GM23338 (cell line): ENCODE data around the gene SERP2. TPM values are rescaled to one million over a fixed set of nuclear protein-coding genes. Genes with fewer than 3 reads are reported as not detected.

Experiments
- ATAC-seq: fragments of 200-7000 bp; cut with Tn5 transposase; 3 replicates; pipeline ENCODE4 v1.9.1; 2020
- DNase-seq: peaks from one replicate; pipeline ENCODE4 v3.0.0-alpha.2; 2015; ENCODE audit warnings: low spot score
- H2AFZ ChIP-seq: fragments of 200-600 bp; sonication (generic); 2 replicates; pipeline ENCODE4 v1.8.0; 2016; ENCODE audit warnings: antibody characterized with exemption, mild to moderate bottlenecking, moderate library complexity
- H3F3A ChIP-seq: fragments of 200-600 bp; sonication (generic); replicated peaks from 2 replicates; pipeline ENCODE4 v1.8.0; 2017; ENCODE audit warnings: antibody characterized with exemption, mixed run types, low read depth
- H3K27ac ChIP-seq: fragments of 200-600 bp; sonication (generic); 2 replicates; pipeline ENCODE4 v1.6.1; 2016; ENCODE audit warnings: low read depth
- H3K27me3 ChIP-seq: fragments of 200-600 bp; sonication (generic); 2 replicates; pipeline ENCODE4 v1.8.0; 2016; ENCODE audit warnings: mild to moderate bottlenecking, mixed run types, moderate library complexity; ENCODE audit not compliant: insufficient read depth
- H3K36me3 ChIP-seq: fragments of 200-600 bp; sonication (generic); 2 replicates; pipeline ENCODE4 v1.8.0; 2016; ENCODE audit warnings: mild to moderate bottlenecking; ENCODE audit not compliant: insufficient read depth
- H3K4me1 ChIP-seq: fragments of 200-600 bp; sonication (generic); 2 replicates; pipeline ENCODE4 v1.8.0; 2016; ENCODE audit warnings: mild to moderate bottlenecking, moderate library complexity; ENCODE audit not compliant: insufficient read depth
- H3K4me2 ChIP-seq: fragments of 200-600 bp; sonication (generic); 2 replicates; pipeline ENCODE4 v1.7.1; 2017; ENCODE audit warnings: mixed run types
- H3K4me3 ChIP-seq: fragments of 200-600 bp; sonication (generic); 2 replicates; pipeline ENCODE4 v1.6.1; 2016; ENCODE audit warnings: mixed run types
- H3K79me2 ChIP-seq: fragments of 200-600 bp; sonication (generic); replicated peaks from 2 replicates; pipeline ENCODE4 v1.8.0; 2017; ENCODE audit warnings: mild to moderate bottlenecking; ENCODE audit not compliant: insufficient read depth
- H3K9me2 ChIP-seq: fragments of 200-600 bp; sonication (generic); 2 replicates; pipeline ENCODE4 v1.8.0; 2017; ENCODE audit not compliant: insufficient read depth
- H4K20me1 ChIP-seq: fragments of 200-600 bp; sonication (generic); replicated peaks from 2 replicates; pipeline ENCODE4 v1.8.0; 2017; ENCODE audit warnings: mild to moderate bottlenecking; ENCODE audit not compliant: insufficient read depth
- H3K27ac Mint-ChIP-seq: 2 replicates; pipeline ENCODE4 v1.8.0; 2020; ENCODE audit warnings: inconsistent platforms, mild to moderate bottlenecking, moderate library complexity, mixed read lengths
- H3K27me3 Mint-ChIP-seq: 3 replicates; pipeline ENCODE4 v1.8.0; 2022; ENCODE audit warnings: low read depth, mild to moderate bottlenecking, moderate library complexity, mixed read lengths, inconsistent platforms; ENCODE audit not compliant: insufficient read depth, poor library complexity
- H3K36me3 Mint-ChIP-seq: 3 replicates; pipeline ENCODE4 v1.8.0; 2021; ENCODE audit warnings: low read depth, mild to moderate bottlenecking, inconsistent platforms, moderate library complexity, mixed read lengths
- H3K4me1 Mint-ChIP-seq: 3 replicates; pipeline ENCODE4 v1.8.0; 2020; ENCODE audit warnings: mild to moderate bottlenecking, inconsistent platforms, mixed read lengths
- H3K4me3 Mint-ChIP-seq: 3 replicates; pipeline ENCODE4 v1.8.0; 2021; ENCODE audit warnings: moderate library complexity, mild to moderate bottlenecking, inconsistent platforms, mixed read lengths
- H3K9me3 Mint-ChIP-seq: 3 replicates; pipeline ENCODE4 v1.8.0; 2020; ENCODE audit warnings: moderate library complexity, mild to moderate bottlenecking, inconsistent platforms, mixed read lengths
- CREB1 ChIP-seq: fragments of 250-450 bp; sonication (Bioruptor Pico); IDR thresholded peaks from 2 replicates; pipeline ENCODE4 v1.5.0; 2020; ENCODE audit warnings: low read depth, mild to moderate bottlenecking, moderate library complexity
- CTCF ChIP-seq, 2 experiments: fragments of 200-600 bp in 1 of 2; sonication (generic) in 1 of 2; conservative IDR thresholded peaks; 2 replicates each; pipeline versions ENCODE4 v1.5.1 to v1.6.1; 2016 to 2017; ENCODE audit warnings: antibody characterized with exemption in 2 of 2, low read depth in 2 of 2, mild to moderate bottlenecking in 2 of 2, moderate library complexity in 1 of 2
- ETS1 ChIP-seq: IDR thresholded peaks from 2 replicates; pipeline ENCODE4 v1.6.1; 2016; ENCODE audit warnings: antibody characterized with exemption
- EZH2 ChIP-seq: fragments of 200-600 bp; sonication (generic); IDR thresholded peaks from one replicate; pipeline ENCODE4 v1.8.0; 2017; ENCODE audit warnings: antibody characterized with exemption, mild to moderate bottlenecking, low read depth; ENCODE audit not compliant: unreplicated experiment
- EZH2phosphoT487 ChIP-seq: fragments of 200-600 bp; sonication (generic); IDR thresholded peaks from one replicate; pipeline ENCODE4 v1.8.1; 2018; ENCODE audit warnings: antibody characterized with exemption; ENCODE audit not compliant: unreplicated experiment
- JUNB ChIP-seq: IDR thresholded peaks from one replicate; pipeline ENCODE4 v1.6.1; 2016; ENCODE audit warnings: antibody characterized with exemption; ENCODE audit not compliant: unreplicated experiment
- NANOG ChIP-seq: IDR thresholded peaks from 2 replicates; pipeline ENCODE4 v1.6.1; 2016; ENCODE audit warnings: antibody characterized with exemption, borderline replicate concordance
- POLR2AphosphoS5 ChIP-seq: IDR thresholded peaks from 2 replicates; pipeline ENCODE4 v1.6.1; 2016; ENCODE audit warnings: antibody characterized with exemption, low read depth
- REST ChIP-seq: IDR thresholded peaks from one replicate; pipeline ENCODE4 v1.6.1; 2018; ENCODE audit warnings: antibody characterized with exemption; ENCODE audit not compliant: unreplicated experiment
- STAT1 ChIP-seq: IDR thresholded peaks from one replicate; pipeline ENCODE4 v1.6.1; 2016; ENCODE audit warnings: antibody characterized with exemption; ENCODE audit not compliant: unreplicated experiment
- ZNF114 ChIP-seq: fragments of 250-450 bp; sonication (Bioruptor Pico); IDR thresholded peaks from 2 replicates; pipeline ENCODE4 v1.5.0; 2020; ENCODE audit warnings: mild to moderate bottlenecking, moderate library complexity
- ZNF331 ChIP-seq: fragments of 250-450 bp; sonication (Bioruptor Pico); IDR thresholded peaks from 2 replicates; pipeline ENCODE4 v1.5.0; 2020; ENCODE audit warnings: low read depth, mild to moderate bottlenecking, moderate library complexity
- ZNF462 ChIP-seq: fragments of 250-450 bp; sonication (Bioruptor Pico); IDR thresholded peaks from 2 replicates; pipeline ENCODE4 v1.5.0; 2020; ENCODE audit warnings: mild to moderate bottlenecking, moderate library complexity
- polyA plus RNA-seq: library from polyadenylated mRNA; unstranded; fragments of >200 nt; fragmentation: Nextera tagmentation; extraction: Ambion mirVana; gene quantifications from 2 replicates; pipeline ENCODE4 v1.2.1, GENCODE V29; 2016
- total RNA-seq: library from RNA; depleted of rRNA; stranded (reverse); fragments of >200 nt; shearing (Covaris generic); gene quantifications from 2 replicates; pipeline ENCODE4 v1.2.3, GENCODE V29; 2014

Gene SERP2
- total and polyA plus RNA-seq, 2 experiments from 2014 or later = 0.59 to 3.4 TPM

- Histone ChIP-seq H4K20me1 (no peaks in the 10 kb centered on the region), H3K9me2 (no peaks in the 10 kb centered on the region), H3K4me2 (no peak overlapping the region), H3K27me3 (no peaks in the 10 kb centered on the region), H3K4me3 (no peak overlapping the region), H3K27ac (no peak overlapping the region), H3K4me1 (peaks cover 33% of the 10 kb centered on the region), H3F3A (0 out of 2 replicates have a peak, but pooled peaks cover 2% of the 10 kb centered on the region), H3K79me2 (no peaks in the 10 kb centered on the region), H3K36me3 (no peaks in the 10 kb centered on the region), H2AFZ (no peak overlapping the region)
- Mint-ChIP-seq H3K4me1 (peaks cover 39% of the 10 kb centered on the region), H3K27me3 (peaks cover 8% of the 10 kb centered on the region), H3K4me3 (no peak overlapping the region), H3K27ac (no peak overlapping the region), H3K9me3 (no peaks in the 10 kb centered on the region), H3K36me3 (no peaks in the 10 kb centered on the region)
- no peak for TF ChIP-seq ZNF114
- TF ChIP-seq EZH2phosphoT487 = no peak
- no peak for TF ChIP-seq ZNF331 (CRISPR knock-in tag)
- no peak for TF ChIP-seq NANOG
- no peak for TF ChIP-seq CREB1 (CRISPR knock-in tag)
- no peak for TF ChIP-seq REST
- TF ChIP-seq EZH2 = no peak
- no peak for TF ChIP-seq ZNF462 (CRISPR knock-in tag)
- TF ChIP-seq ETS1 = no peak
- TF ChIP-seq POLR2AphosphoS5 = no peak
- no peak for TF ChIP-seq CTCF (conservative IDR thresholded peaks at IDR 0.05; ENCODE audit: low read depth in 2 of 2)
- TF ChIP-seq JUNB = no peak
- no peak for TF ChIP-seq STAT1
- no peak for ATAC-seq
- DNase-seq = no peak
These were observed 25.4 kb downstream of the SERP2 start for GRCh38 chr13:44399074-44399473.
